Esophagus muscularis mucosa (tissue), 4 donors: ENCODE results near the gene CCDC149. TPM values are rescaled to one million over a fixed set of nuclear protein-coding genes. Genes with fewer than 3 reads are reported as not detected.
A peak's percentile ranks its signal among the peaks of the same experiment; 100 is the strongest.

ENCODE experiments used
- DNase-seq: peaks from one replicate; pipeline ENCODE4 v3.0.0-alpha.2; 2017; ENCODE audit errors: extremely low spot score
- H3K27ac ChIP-seq, 4 donors: fragments of 200-600 bp; sonication (generic); replicated peaks in 1 of 4; 1 replicate in 3 of 4; 2 replicates in 1 of 4; pipeline ENCODE4 v1.5.1; 2016 to 2019; ENCODE audit warnings: mild to moderate bottlenecking in 1 of 4
- H3K27me3 ChIP-seq, 4 donors: fragments of 200-600 bp; sonication (generic); one replicate each; pipeline versions ENCODE4 v1.5.1 to v1.6.0; 2016 to 2019
- H3K36me3 ChIP-seq, 4 donors: fragments of 200-600 bp; sonication (generic); one replicate each; pipeline ENCODE4 v1.5.1; 2016 to 2019
- H3K4me1 ChIP-seq, 4 donors: fragments of 200-600 bp; sonication (generic); one replicate each; pipeline ENCODE4 v1.5.1; 2016 to 2019
- H3K4me3 ChIP-seq, 4 donors: fragments of 200-600 bp; sonication (generic); 1 replicate in 2 of 4; 2 replicates in 2 of 4; pipeline ENCODE4 v1.5.1; 2016 to 2019; ENCODE audit warnings: mild to moderate bottlenecking in 4 of 4, moderate library complexity in 1 of 4
- H3K9me3 ChIP-seq, 4 donors: fragments of 200-600 bp; sonication (generic); 1 replicate in 3 of 4; 2 replicates in 1 of 4; pipeline ENCODE4 v1.5.1; 2016 to 2019
- CTCF ChIP-seq, 3 experiments: fragments of 200-600 bp in 2 of 3; fragments of 450-650 bp in 1 of 3; sonication (generic) in 2 of 3; IDR thresholded peaks; one replicate each; pipeline ENCODE4 v1.5.1; 2017 to 2019; ENCODE audit warnings: antibody characterized with exemption in 3 of 3, mild to moderate bottlenecking in 2 of 3, moderate library complexity in 1 of 3
- EP300 ChIP-seq: sonication (generic); formaldehyde crosslinking; IDR thresholded peaks from one replicate; pipeline ENCODE4 v1.6.1; 2017; ENCODE audit warnings: antibody characterized with exemption
- POLR2A ChIP-seq: fragments of 450-650 bp; IDR thresholded peaks from one replicate; pipeline ENCODE4 v1.6.1; 2017; ENCODE audit warnings: antibody characterized with exemption, moderate library complexity, mild to moderate bottlenecking, low read depth
- POLR2AphosphoS5 ChIP-seq, 2 donors: sonication (generic); formaldehyde crosslinking; IDR thresholded peaks; one replicate each; pipeline ENCODE4 v1.6.1; 2017; ENCODE audit warnings: antibody characterized with exemption in 2 of 2
- WGBS: methylation state at CpG from one replicate; pipeline ENCODE4 v1.1.5; 2018; 5-methylcytosine and 5-hydroxymethylcytosine counted together
- intact Hi-C: fragments of 100-400 bp; cut with DNase I; formaldehyde crosslinking; loops from one replicate; pipeline ENCODE4 v1.15.1; 2023
- total RNA-seq, 4 donors: library from RNA; depleted of rRNA; stranded (reverse); fragments of >200 nt; gene quantifications; one replicate each; pipeline versions ENCODE4 v1.1.0 to v1.2.1, GENCODE V29; 2016

Gene CCDC149
- total RNA-seq, 4 donors from 2014 or later: 21.0 to 37.9 (median 34.0) TPM

GRCh38 chr4:24824720-24825119, 88.1 kb downstream of the CCDC149 start:
- Histone ChIP-seq H3K4me1 (peaks cover 0 to 12% (median 11%) of the 10 kb centered on the region in 4 donors), H3K27me3 (no peaks in the 10 kb centered on the region), H3K9me3 (no peaks in the 10 kb centered on the region), H3K4me3 (no peak overlapping the region), H3K27ac (peak overlapping the region; percentile 25 to 64 (median 41)), H3K36me3 (peaks cover 1 to 60% (median 26%) of the 10 kb centered on the region in 4 donors)
- intact Hi-C loops: no loop called here
- DNase-seq: no peak
- no peak for TF ChIP-seq CTCF (IDR thresholded peaks at IDR 0.05)
- no peak for TF ChIP-seq EP300
- peak; percentile 38 to 42 for TF ChIP-seq POLR2AphosphoS5 (IDR thresholded peaks at IDR 0.05)
- no peak for TF ChIP-seq POLR2A
- 60% methylated on average over 7 of the region's 7 CpGs for WGBS

GRCh38 chr4:24820541-24820940, 92.3 kb downstream of the CCDC149 start:
- Histone ChIP-seq H3K27me3 (no peaks in the 10 kb centered on the region), H3K36me3 (peaks cover 13 to 55% (median 40%) of the 10 kb centered on the region in 4 donors), H3K27ac (no peak overlapping the region), H3K4me3 (no peak overlapping the region), H3K4me1 (peaks cover 0 to 12% (median 11%) of the 10 kb centered on the region in 4 donors), H3K9me3 (no peaks in the 10 kb centered on the region)
- no peak for TF ChIP-seq EP300
- TF ChIP-seq POLR2AphosphoS5 (IDR thresholded peaks at IDR 0.05): no peak
- TF ChIP-seq CTCF (IDR thresholded peaks at IDR 0.05): no peak
- no peak for TF ChIP-seq POLR2A
- no peak for DNase-seq
- intact Hi-C loops: no loop called here

GRCh38 chr4:24816797-24817196, 96.0 kb downstream of the CCDC149 start:
- H3K36me3 ChIP-seq: peaks cover 13 to 52% (median 35%) of the 10 kb centered on the region in 4 donors
- no peaks in the 10 kb centered on the region for H3K27me3 ChIP-seq
- H3K4me3 ChIP-seq: no peak overlapping the region
- WGBS: 80% methylated on average over 17 of the region's 18 CpGs
- no peak for DNase-seq
- no peaks in the 10 kb centered on the region for H3K9me3 ChIP-seq
- intact Hi-C loops: no loop called here
- TF ChIP-seq POLR2A: no peak
- TF ChIP-seq POLR2AphosphoS5 (IDR thresholded peaks at IDR 0.05): no peak
- no peak for TF ChIP-seq CTCF (IDR thresholded peaks at IDR 0.05)
- no peak for TF ChIP-seq EP300
- H3K4me1 ChIP-seq: no peaks in the 10 kb centered on the region
- no peak overlapping the region for H3K27ac ChIP-seq

GRCh38 chr4:24813732-24814131, 99.1 kb downstream of the CCDC149 start:
- H3K9me3 ChIP-seq: no peaks in the 10 kb centered on the region
- H3K4me3 ChIP-seq: no peak overlapping the region
- no peaks in the 10 kb centered on the region for H3K27me3 ChIP-seq
- DNase-seq: no peak
- TF ChIP-seq POLR2A (no peak), EP300 (no peak), CTCF (IDR thresholded peaks at IDR 0.05) (no peak), POLR2AphosphoS5 (IDR thresholded peaks at IDR 0.05) (no peak)
- intact Hi-C loops: no loop called here
- WGBS: 91% methylated on average over 2 of the region's 2 CpGs
- peaks cover 7 to 28% (median 25%) of the 10 kb centered on the region in 4 donors for H3K4me1 ChIP-seq
- peaks cover 5 to 36% (median 20%) of the 10 kb centered on the region in 4 donors for H3K36me3 ChIP-seq
- H3K27ac ChIP-seq: no peak overlapping the region

GRCh38 chr4:24810871-24811631, 101.8 kb downstream of the CCDC149 start:
- TF ChIP-seq EP300 (no peak), POLR2A (no peak), CTCF (IDR thresholded peaks at IDR 0.05) (no peak), POLR2AphosphoS5 (IDR thresholded peaks at IDR 0.05) (no peak)
- Histone ChIP-seq H3K4me3 (no peak overlapping the region), H3K4me1 (peaks cover 7 to 55% (median 50%) of the 10 kb centered on the region in 4 donors), H3K36me3 (peaks cover 0 to 36% (median 14%) of the 10 kb centered on the region in 4 donors), H3K9me3 (no peaks in the 10 kb centered on the region), H3K27me3 (no peaks in the 10 kb centered on the region), H3K27ac (peak overlapping the region; percentile 74 to 86 (median 81))
- 77% methylated on average over 6 of the region's 6 CpGs for WGBS
- intact Hi-C loops: no loop called here
- DNase-seq: peak; percentile 53
